Keratinocyte (primary cell): ENCODE results near the gene RNF123. TPM values are rescaled to one million over a fixed set of nuclear protein-coding genes. Genes with fewer than 3 reads are reported as not detected.

Experiments used
- DNase-seq: peaks from one replicate; pipeline ENCODE4 v3.0.0-alpha.2; 2011; ENCODE audit warnings: low read depth, missing footprints, low spot score
- FAIRE-seq: peaks from 2 replicates; lab custom pipeline; 2011; peaks lifted over from hg19 to GRCh38; lab: Jason Lieb, UNC
- H2AFZ ChIP-seq: 2 replicates; pipeline ENCODE4 v1.6.0; 2012; ENCODE audit warnings: low read length, control low read depth, inconsistent platforms; ENCODE audit not compliant: control insufficient read depth
- H3K27ac ChIP-seq: 2 replicates; pipeline ENCODE4 v1.5.1; 2011; ENCODE audit warnings: low read length; ENCODE audit not compliant: control insufficient read depth, insufficient read depth
- H3K27me3 ChIP-seq: 3 replicates; pipeline ENCODE4 v1.6.0; 2011; ENCODE audit warnings: low read length; ENCODE audit not compliant: control insufficient read depth, insufficient read depth; ENCODE audit errors: extremely low read depth
- H3K36me3 ChIP-seq, 2 experiments: 2 replicates in 1 of 2; 3 replicates in 1 of 2; pipeline ENCODE4 v1.5.1; 2011; ENCODE audit warnings: low read length in 2 of 2, mild to moderate bottlenecking in 1 of 2; ENCODE audit not compliant: control insufficient read depth in 2 of 2, insufficient read depth in 2 of 2; ENCODE audit errors: extremely low read depth in 1 of 2
- H3K4me1 ChIP-seq: 3 replicates; pipeline ENCODE4 v1.5.1; 2011; ENCODE audit warnings: low read length; ENCODE audit not compliant: control insufficient read depth, insufficient read depth; ENCODE audit errors: extremely low read depth
- H3K4me2 ChIP-seq: 3 replicates; pipeline ENCODE4 v1.6.0; 2011; ENCODE audit warnings: low read depth, low read length; ENCODE audit not compliant: control insufficient read depth, insufficient read depth; ENCODE audit errors: extremely low read depth
- H3K4me3 ChIP-seq, 3 experiments: fragments of 200-600 bp in 1 of 3; sonication (generic) in 1 of 3; 2 replicates in 2 of 3; 3 replicates in 1 of 3; pipeline ENCODE4 v1.5.1; 2011 to 2016; ENCODE audit warnings: low read length in 3 of 3, mild to moderate bottlenecking in 3 of 3, control low read depth in 2 of 3, inconsistent platforms in 1 of 3, low read depth in 1 of 3, mixed read lengths in 1 of 3, mixed run types in 1 of 3, moderate library complexity in 1 of 3; ENCODE audit not compliant: control insufficient read depth in 2 of 3, insufficient read depth in 2 of 3; ENCODE audit errors: extremely low read depth in 1 of 3
- H3K79me2 ChIP-seq: 2 replicates; pipeline ENCODE4 v1.6.0; 2012; ENCODE audit warnings: low read length; ENCODE audit not compliant: control insufficient read depth, insufficient read depth
- H3K9ac ChIP-seq: 3 replicates; pipeline ENCODE4 v1.6.0; 2011; ENCODE audit warnings: low read length; ENCODE audit not compliant: control insufficient read depth, insufficient read depth; ENCODE audit errors: extremely low read depth
- H3K9me1 ChIP-seq: 3 replicates; pipeline ENCODE4 v1.6.0; 2011; ENCODE audit warnings: low read length; ENCODE audit not compliant: control insufficient read depth, insufficient read depth; ENCODE audit errors: extremely low read depth
- H3K9me3 ChIP-seq: 2 replicates; pipeline ENCODE4 v1.5.1; 2012; ENCODE audit warnings: low read depth, low read length; ENCODE audit not compliant: control insufficient read depth
- H4K20me1 ChIP-seq: 3 replicates; pipeline ENCODE4 v1.6.0; 2011; ENCODE audit warnings: low read length; ENCODE audit not compliant: control insufficient read depth, insufficient read depth; ENCODE audit errors: extremely low read depth
- CTCF ChIP-seq, 3 experiments: IDR thresholded peaks in 1 of 3; conservative IDR thresholded peaks in 1 of 3; optimal IDR thresholded peaks in 1 of 3; 2 replicates in 2 of 3; 3 replicates in 1 of 3; pipeline versions ENCODE3 to v1.5.1; 2011; ENCODE audit warnings: low read length in 3 of 3, mild to moderate bottlenecking in 3 of 3, moderate library complexity in 2 of 3, control low read depth in 1 of 3, inconsistent platforms in 1 of 3; ENCODE audit not compliant: insufficient read depth in 2 of 3; ENCODE audit errors: extremely low read depth in 1 of 3
- EZH2 ChIP-seq: IDR thresholded peaks from one replicate; pipeline ENCODE4 v1.6.1; 2012; ENCODE audit warnings: inconsistent platforms, mild to moderate bottlenecking, low read length, moderate library complexity
- dilution Hi-C: fragments of 300-500 bp; cut with MboI; formaldehyde crosslinking; loops from one replicate; pipeline ENCODE4 v1.7.0; 2020; ENCODE audit warnings: low sequenced_read_pairs; ENCODE audit not compliant: extremely low pct_ligation_motif_present
- polyA plus RNA-seq, 5 experiments: library from polyadenylated mRNA; depleted of rRNA in 3 of 5; stranded (reverse) in 3 of 5; stranded (forward) in 1 of 5; unstranded in 1 of 5; fragments of >200 nt; gene quantifications; 1 replicate in 1 of 5; 2 replicates in 3 of 5; 3 replicates in 1 of 5; pipeline versions ENCODE4 v1.2.1 to v1.2.3, GENCODE V29; 2011 to 2012; ENCODE audit warnings: missing spikeins in 2 of 5, low read depth in 1 of 5, low replicate concordance in 1 of 5

Gene RNF123
- polyA plus RNA-seq, 1 donor (not counting 4 experiments of a cell fraction or from before 2014, with no cell fraction given), result 18.1 TPM

- Histone ChIP-seq H3K9me3 (no peaks in the 10 kb centered on the region), H3K9ac (no peak overlapping the region), H3K36me3 (no peaks in the 10 kb centered on the region), H3K4me3 (no peak overlapping the region), H3K79me2 (no peaks in the 10 kb centered on the region), H3K27ac (no peak overlapping the region), H3K4me2 (no peak overlapping the region), H2AFZ (no peak overlapping the region), H3K27me3 (peaks cover 5% of the 10 kb centered on the region), H3K4me1 (peaks cover 6% of the 10 kb centered on the region), H3K9me1 (no peaks in the 10 kb centered on the region), H4K20me1 (no peaks in the 10 kb centered on the region)
- dilution Hi-C loops, result loop anchor here (25.0 kb wide), 1 partner anchor 102 kb away; the partner anchor contains the start of gene BSN
- TF ChIP-seq EZH2 (no peak), CTCF (optimal IDR thresholded peaks at IDR 0.05 in 1 of 3, IDR thresholded peaks at IDR 0.05 in 1 of 3, conservative IDR thresholded peaks at IDR 0.05 in 1 of 3; ENCODE audit: extremely low read depth in 1 of 3, insufficient read depth in 2 of 3, low read length in 3 of 3) (no peak)
- DNase-seq (no peak), FAIRE-seq (no peak)
These were observed 25.5 kb upstream of the RNF123 start for GRCh38 chr3:49663831-49664230.

GRCh38 chr3:49664300-49664699, 25.1 kb upstream of the RNF123 start:
- FAIRE-seq (no peak), DNase-seq (no peak)
- dilution Hi-C loops, result loop anchor here (25.0 kb wide), 1 partner anchor 102 kb away; the partner anchor contains the start of gene BSN
- no peaks in the 10 kb centered on the region for H3K79me2 ChIP-seq
- H3K4me3 ChIP-seq, result no peak overlapping the region
- H3K4me1 ChIP-seq, result peaks cover 10% of the 10 kb centered on the region
- no peak overlapping the region for H3K4me2 ChIP-seq
- H3K27me3 ChIP-seq, result peaks cover 5% of the 10 kb centered on the region
- H3K36me3 ChIP-seq, result no peaks in the 10 kb centered on the region
- H3K27ac ChIP-seq, result no peak overlapping the region
- H2AFZ ChIP-seq, result no peak overlapping the region
- H4K20me1 ChIP-seq, result no peaks in the 10 kb centered on the region
- TF ChIP-seq EZH2, result no peak
- no peaks in the 10 kb centered on the region for H3K9me3 ChIP-seq
- H3K9me1 ChIP-seq, result no peaks in the 10 kb centered on the region
- no peak overlapping the region for H3K9ac ChIP-seq
